OCI-LY1 (cell line): Measurements from ENCODE around the gene PTGIR.

ENCODE experiments used
- H2AFZ ChIP-seq: fragments of 200-600 bp; sonication (generic), shearing (Covaris generic); 2 replicates; pipeline ENCODE4 v1.6.0; 2014; ENCODE audit warnings: antibody characterized with exemption, mild to moderate bottlenecking, low read length
- H3F3A ChIP-seq: fragments of 200-600 bp; sonication (generic), shearing (Covaris generic); 2 replicates; pipeline ENCODE4 v1.6.0; 2014; ENCODE audit warnings: mild to moderate bottlenecking, antibody characterized with exemption, low read length, moderate library complexity; ENCODE audit not compliant: insufficient read depth
- H3K27ac ChIP-seq: fragments of 200-600 bp; sonication (generic); 2 replicates; pipeline ENCODE4 v1.5.1; 2014; ENCODE audit warnings: low read length, mixed run types, mild to moderate bottlenecking, low read depth; ENCODE audit not compliant: poor library complexity, severe bottlenecking
- H3K27me3 ChIP-seq: fragments of 200-600 bp; sonication (generic); 2 replicates; pipeline ENCODE4 v1.6.0; 2014; ENCODE audit warnings: antibody characterized with exemption, mild to moderate bottlenecking, low read length, moderate library complexity; ENCODE audit not compliant: insufficient read depth
- H3K36me3 ChIP-seq: fragments of 200-600 bp; sonication (generic); 2 replicates; pipeline ENCODE4 v1.6.1; 2014; ENCODE audit warnings: mild to moderate bottlenecking, antibody characterized with exemption, low read length, moderate library complexity, mixed read lengths; ENCODE audit not compliant: insufficient read depth
- H3K4me1 ChIP-seq: fragments of 200-600 bp; sonication (generic); 2 replicates; pipeline ENCODE4 v1.5.1; 2014; ENCODE audit warnings: mild to moderate bottlenecking, low read length, moderate library complexity; ENCODE audit not compliant: insufficient read depth, severe bottlenecking
- H3K4me2 ChIP-seq: fragments of 200-600 bp; sonication (generic), shearing (Covaris generic); 2 replicates; pipeline ENCODE4 v1.6.1; 2014; ENCODE audit warnings: low read length
- H3K4me3 ChIP-seq: fragments of 200-600 bp; sonication (generic); 2 replicates; pipeline ENCODE4 v1.5.1; 2014; ENCODE audit warnings: low read length, low read depth, mild to moderate bottlenecking, mixed read lengths; ENCODE audit not compliant: poor library complexity, severe bottlenecking
- H3K79me2 ChIP-seq: fragments of 200-600 bp; shearing (Covaris generic); 2 replicates; pipeline ENCODE4 v1.6.1; 2016; ENCODE audit warnings: mixed run types, low read length, mixed read lengths; ENCODE audit not compliant: insufficient read depth
- H3K9ac ChIP-seq: fragments of 200-600 bp; sonication (generic), shearing (Covaris generic); 2 replicates; pipeline ENCODE4 v1.6.1; 2014; ENCODE audit warnings: mild to moderate bottlenecking, low read length, mixed read lengths
- H3K9me2 ChIP-seq: fragments of 200-600 bp; sonication (generic), shearing (Covaris generic); 2 replicates; pipeline ENCODE4 v1.6.1; 2014; ENCODE audit warnings: low read depth, mild to moderate bottlenecking, low read length, mixed read lengths
- H3K9me3 ChIP-seq: fragments of 200-600 bp; shearing (Covaris generic); 2 replicates; pipeline ENCODE4 v1.6.1; 2014; ENCODE audit warnings: low read length, mixed read lengths
- H4K20me1 ChIP-seq: fragments of 200-600 bp; sonication (generic), shearing (Covaris generic); 2 replicates; pipeline ENCODE4 v1.6.0; 2016; ENCODE audit warnings: mild to moderate bottlenecking, low read length; ENCODE audit not compliant: insufficient read depth
- CTCF ChIP-seq: fragments of 200-600 bp; sonication (generic), shearing (Covaris generic); IDR thresholded peaks from 2 replicates; pipeline ENCODE4 v1.5.1; 2017; ENCODE audit warnings: mild to moderate bottlenecking, antibody characterized with exemption, low read length, moderate library complexity, mixed read lengths
- EZH2 ChIP-seq: fragments of 200-600 bp; sonication (generic), shearing (Covaris generic); IDR thresholded peaks from 2 replicates; pipeline ENCODE4 v1.8.0; 2017; ENCODE audit warnings: borderline replicate concordance, mixed run types, mild to moderate bottlenecking, antibody characterized with exemption, low read length, moderate library complexity, mixed read lengths

The PTGIR gene, protein sequence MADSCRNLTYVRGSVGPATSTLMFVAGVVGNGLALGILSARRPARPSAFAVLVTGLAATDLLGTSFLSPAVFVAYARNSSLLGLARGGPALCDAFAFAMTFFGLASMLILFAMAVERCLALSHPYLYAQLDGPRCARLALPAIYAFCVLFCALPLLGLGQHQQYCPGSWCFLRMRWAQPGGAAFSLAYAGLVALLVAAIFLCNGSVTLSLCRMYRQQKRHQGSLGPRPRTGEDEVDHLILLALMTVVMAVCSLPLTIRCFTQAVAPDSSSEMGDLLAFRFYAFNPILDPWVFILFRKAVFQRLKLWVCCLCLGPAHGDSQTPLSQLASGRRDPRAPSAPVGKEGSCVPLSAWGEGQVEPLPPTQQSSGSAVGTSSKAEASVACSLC

GRCh38 chr19:46624958-46625661 lies at the start of gene PTGIR:
Gene PTGIR (minus strand): TSS chr19:46625089. CDS start chr19:46624225, 864 bp downstream.
- H4K20me1 ChIP-seq = no peaks in the 10 kb centered on the region
- no peaks in the 10 kb centered on the region for H3K9me3 ChIP-seq
- no peaks in the 10 kb centered on the region for H3F3A ChIP-seq
- peaks cover under 1% of the 10 kb centered on the region for H3K4me1 ChIP-seq
- H3K4me2 ChIP-seq = no peak within 1 kb of the TSS
- no peak within 1 kb of the TSS for H3K4me3 ChIP-seq
- H3K36me3 ChIP-seq = no peaks in the 10 kb centered on the region
- TF ChIP-seq CTCF (no peak), EZH2 (no peak)
- no peak within 1 kb of the TSS for H2AFZ ChIP-seq
- no peak within 1 kb of the TSS for H3K27ac ChIP-seq
- H3K79me2 ChIP-seq = no peaks in the 10 kb centered on the region
- H3K9me2 ChIP-seq = no peaks in the 10 kb centered on the region
- no peak within 1 kb of the TSS for H3K9ac ChIP-seq
- H3K27me3 ChIP-seq = peaks cover 27% of the 10 kb centered on the region; the same call in 1 of the 2 replicates

- TF ChIP-seq CTCF = no peak
- TF ChIP-seq EZH2 = no peak
- Histone ChIP-seq H2AFZ (no peak overlapping the region), H3K9me2 (no peaks in the 10 kb centered on the region), H3K27me3 (no peaks in the 10 kb centered on the region), H3K9ac (no peak overlapping the region), H3K4me1 (no peaks in the 10 kb centered on the region), H3K27ac (no peak overlapping the region), H4K20me1 (no peaks in the 10 kb centered on the region), H3K9me3 (peaks cover 5% of the 10 kb centered on the region), H3F3A (no peaks in the 10 kb centered on the region), H3K4me3 (no peak overlapping the region), H3K36me3 (peaks cover 38% of the 10 kb centered on the region), H3K4me2 (no peak overlapping the region), H3K79me2 (no peaks in the 10 kb centered on the region)
Measured at GRCh38 chr19:46670813-46671212, 45.9 kb upstream of the PTGIR start.

DNA sequence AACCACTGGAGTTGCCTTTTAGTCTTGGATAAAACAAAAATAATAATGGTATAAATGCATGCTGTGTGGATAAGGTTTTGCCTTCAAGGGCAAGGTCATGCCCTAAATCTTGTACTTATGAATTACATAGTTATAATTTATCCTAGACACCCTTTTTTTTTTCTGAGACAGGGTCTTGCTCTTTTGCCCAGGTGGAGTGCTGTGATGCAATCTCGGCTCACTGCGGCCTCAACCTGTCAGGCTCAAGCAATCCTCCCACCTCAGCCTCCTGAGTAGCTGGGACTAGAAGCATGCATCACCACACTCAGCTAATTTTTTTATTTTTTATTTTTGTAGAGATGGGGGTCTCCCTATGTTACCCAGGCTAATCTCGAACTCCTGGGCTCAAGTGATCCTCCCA lies 43.8 kb upstream of the PTGIR start:
- H4K20me1 ChIP-seq = no peaks in the 10 kb centered on the region
- TF ChIP-seq CTCF = no peak
- H3K9ac ChIP-seq = no peak overlapping the region
- no peaks in the 10 kb centered on the region for H3K79me2 ChIP-seq
- H3K4me3 ChIP-seq = no peak overlapping the region
- no peaks in the 10 kb centered on the region for H3F3A ChIP-seq
- no peaks in the 10 kb centered on the region for H3K9me2 ChIP-seq
- H3K36me3 ChIP-seq = peaks cover 23% of the 10 kb centered on the region
- H3K4me2 ChIP-seq = no peak overlapping the region
- no peak overlapping the region for H3K27ac ChIP-seq
- peaks cover 5% of the 10 kb centered on the region for H3K9me3 ChIP-seq
- H2AFZ ChIP-seq = no peak overlapping the region
- no peaks in the 10 kb centered on the region for H3K4me1 ChIP-seq
- H3K27me3 ChIP-seq = no peaks in the 10 kb centered on the region
